Measurements from ENCODE around the gene SNX10. TPM values are rescaled to one million over a fixed set of nuclear protein-coding genes. Genes with fewer than 3 reads are reported as not detected.
"Not testable (repeated sequence)": the region's sequence is repeated elsewhere in the genome, so short reads cannot be mapped to it uniquely, and the experiment has no call there.

Gene SNX10
- total RNA-seq, 1 experiment from 2014 or later: 9.8 TPM

- Histone ChIP-seq H3K79me2 (ENCODE audit: low read depth) (no peaks in the 10 kb centered on the region), H4K20me1 (ENCODE audit: insufficient read depth) (no peaks in the 10 kb centered on the region), H3K4me1 (replicated peaks; ENCODE audit: insufficient read depth) (no peaks in the 10 kb centered on the region), H3K36me3 (ENCODE audit: low read depth) (no peaks in the 10 kb centered on the region), H2AFZ (no peak overlapping the region), H3K27me3 (ENCODE audit: insufficient read depth, low read depth) (no peaks in the 10 kb centered on the region), H3K4me3 (no peak overlapping the region), H3F3A (ENCODE audit: insufficient read depth, low read depth) (no peaks in the 10 kb centered on the region), H3K4me2 (no peak overlapping the region), H3K9me3 (ENCODE audit: insufficient read depth, low read depth) (peaks cover 3% of the 10 kb centered on the region; the same call in 1 of the 2 replicates), H3K9me2 (ENCODE audit: insufficient read depth) (no peaks in the 10 kb centered on the region; the same call in 1 of the 2 replicates), H3K27ac (no peak overlapping the region)
- no peak for TF ChIP-seq EZH2 (IDR thresholded peaks at IDR 0.05; ENCODE audit: low read depth)
- peak; percentile 17; the same call in 1 of the 2 replicates for TF ChIP-seq CTCF (conservative IDR thresholded peaks at IDR 0.05)
- intact Hi-C loops (cut with micrococcal nuclease; ENCODE audit: unreplicated experiment): no loop called here
- CTCF ChIA-PET: interaction anchor here (0.6 to 1.3 kb wide), 7 partner anchors 80 to 400 kb away, joined by 3 to 14 read pairs (median 4); partner anchors contain the start of gene CBX3
- no TSS peak for BruUV-seq (replicated peaks)
- DNase-seq: no peak
- POLR2A ChIA-PET (ENCODE audit: unreplicated experiment): no interaction called here
These were observed 6.5 kb upstream of the SNX10 start for GRCh38 chr7:26284995-26285632.

GRCh38 chr7:26286157-26286556, 5.5 kb upstream of the SNX10 start:
- no peak overlapping the region for H3K4me2 ChIP-seq
- ChIA-PET CTCF (no interaction called here), POLR2A (ENCODE audit: unreplicated experiment) (no interaction called here)
- no peak overlapping the region for H3K27ac ChIP-seq
- no peaks in the 10 kb centered on the region for H3K79me2 ChIP-seq (ENCODE audit: low read depth)
- H2AFZ ChIP-seq: 0 out of 2 replicates have a peak overlapping the region, but pooled peaks have one; percentile 24
- H3K9me3 ChIP-seq (ENCODE audit: insufficient read depth, low read depth): peaks cover 3% of the 10 kb centered on the region; the same call in 1 of the 2 replicates
- H3K9me2 ChIP-seq (ENCODE audit: insufficient read depth): no peaks in the 10 kb centered on the region; the same call in 1 of the 2 replicates
- no peak overlapping the region for H3K4me3 ChIP-seq
- no peaks in the 10 kb centered on the region for H3K27me3 ChIP-seq (ENCODE audit: insufficient read depth, low read depth)
- no peaks in the 10 kb centered on the region for H3K36me3 ChIP-seq (ENCODE audit: low read depth)
- no peaks in the 10 kb centered on the region for H3F3A ChIP-seq (ENCODE audit: insufficient read depth, low read depth)
- DNase-seq: no peak
- peaks cover 3% of the 10 kb centered on the region; the same call in 1 of the 2 replicates for H3K4me1 ChIP-seq (replicated peaks; ENCODE audit: insufficient read depth)
- TF ChIP-seq CTCF (conservative IDR thresholded peaks at IDR 0.05): no peak
- no peak for TF ChIP-seq EZH2 (IDR thresholded peaks at IDR 0.05; ENCODE audit: low read depth)
- intact Hi-C loops (cut with micrococcal nuclease; ENCODE audit: unreplicated experiment): no loop called here
- no peaks in the 10 kb centered on the region for H4K20me1 ChIP-seq (ENCODE audit: insufficient read depth)
- no TSS peak for BruUV-seq (replicated peaks)

- H3K27me3 ChIP-seq (ENCODE audit: insufficient read depth, low read depth); H2AFZ ChIP-seq; H3K9me2 ChIP-seq (ENCODE audit: insufficient read depth); H3K4me2 ChIP-seq; DNase-seq; intact Hi-C loops (cut with micrococcal nuclease; ENCODE audit: unreplicated experiment); BruUV-seq (replicated peaks); H3K4me3 ChIP-seq; CTCF ChIA-PET; H3K79me2 ChIP-seq (ENCODE audit: low read depth); H3F3A ChIP-seq (ENCODE audit: insufficient read depth, low read depth); H3K27ac ChIP-seq; H3K36me3 ChIP-seq (ENCODE audit: low read depth); H3K9me3 ChIP-seq (ENCODE audit: insufficient read depth, low read depth); POLR2A ChIA-PET (ENCODE audit: unreplicated experiment); H4K20me1 ChIP-seq (ENCODE audit: insufficient read depth): not testable (repeated sequence)
- peaks cover 13% of the 10 kb centered on the region for H3K4me1 ChIP-seq (replicated peaks; ENCODE audit: insufficient read depth)
These were observed 3.5 kb upstream of the SNX10 start for GRCh38 chr7:26288126-26288525.

All from PC-9 (cell line).